ENCODE data around the gene FUT8.

Gene FUT8

GRCh38 chr14:65729566-65729965 is 317.0 kb downstream of the FUT8 start:
- H3K4me1 ChIP-seq (ENCODE audit: control insufficient read depth, insufficient read depth, low read length), result no peaks in the 10 kb centered on the region
- no peaks in the 10 kb centered on the region for H3K9me3 ChIP-seq (ENCODE audit: control insufficient read depth in 2 of 2, low read length in 2 of 2)
- peaks cover 0 to 5% of the 10 kb centered on the region in 2 donors for H3K36me3 ChIP-seq (ENCODE audit: control insufficient read depth in 2 of 2, insufficient read depth in 2 of 2, low read length in 2 of 2)
- H3K27ac ChIP-seq (ENCODE audit: low read length), result no peak overlapping the region
- H3K27me3 ChIP-seq (ENCODE audit: control insufficient read depth in 1 of 2, insufficient read depth in 2 of 2, low read length in 2 of 2), result no peaks in the 10 kb centered on the region
- H3K9ac ChIP-seq (ENCODE audit: low read length in 2 of 2), result no peak overlapping the region
- H3K4me3 ChIP-seq (ENCODE audit: low read length in 2 of 2), result no peak overlapping the region

DNA sequence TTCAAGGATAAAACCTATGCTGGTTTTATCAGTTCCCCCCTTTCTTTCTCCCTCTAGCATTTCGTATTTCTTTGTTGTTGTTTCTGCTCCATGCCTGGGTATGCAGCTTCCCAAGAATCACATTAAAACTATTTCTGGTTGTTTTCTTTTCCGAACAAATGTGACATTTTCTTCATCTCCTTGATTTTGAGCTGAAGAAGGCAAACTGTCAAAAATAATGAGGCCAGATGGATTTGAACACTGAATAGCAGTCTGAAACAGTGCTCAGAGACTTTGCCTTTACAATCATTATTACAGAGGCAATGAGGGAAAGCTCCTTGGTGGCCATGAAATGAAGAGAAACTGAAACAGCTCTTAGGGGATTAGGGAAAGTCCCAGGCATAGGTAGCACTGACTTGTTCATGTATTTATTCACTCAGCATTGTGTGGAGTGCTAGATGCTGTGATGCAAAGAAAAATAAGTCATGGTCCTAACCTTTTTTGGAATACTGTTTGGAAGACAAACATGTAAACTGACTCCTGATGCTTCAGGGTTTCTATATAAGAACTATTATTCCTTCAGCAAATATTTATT is 319.5 kb downstream of the FUT8 start:
- H3K4me3 ChIP-seq (ENCODE audit: low read length in 2 of 2), result no peak overlapping the region
- no peak overlapping the region for H3K9ac ChIP-seq (ENCODE audit: low read length in 2 of 2)

GRCh38 chr14:65738339-65738738 is 325.8 kb downstream of the FUT8 start:
- Histone ChIP-seq H3K4me3 (ENCODE audit: low read length in 2 of 2) (no peak overlapping the region), H3K9me3 (ENCODE audit: control insufficient read depth in 2 of 2, low read length in 2 of 2) (no peaks in the 10 kb centered on the region), H3K4me1 (ENCODE audit: control insufficient read depth, insufficient read depth, low read length) (no peaks in the 10 kb centered on the region), H3K9ac (ENCODE audit: low read length in 2 of 2) (no peak overlapping the region), H3K36me3 (ENCODE audit: control insufficient read depth in 2 of 2, insufficient read depth in 2 of 2, low read length in 2 of 2) (peaks cover 5 to 7% of the 10 kb centered on the region in 2 donors), H3K27ac (ENCODE audit: low read length) (no peak overlapping the region), H3K27me3 (ENCODE audit: control insufficient read depth in 1 of 2, insufficient read depth in 2 of 2, low read length in 2 of 2) (no peaks in the 10 kb centered on the region)

More for the DNA sequence above, 319.5 kb downstream of the FUT8 start:
- H3K36me3 ChIP-seq (ENCODE audit: control insufficient read depth in 2 of 2, insufficient read depth in 2 of 2, low read length in 2 of 2), result no peaks in the 10 kb centered on the region
- no peaks in the 10 kb centered on the region for H3K4me1 ChIP-seq (ENCODE audit: control insufficient read depth, insufficient read depth, low read length)
- H3K27ac ChIP-seq (ENCODE audit: low read length), result no peak overlapping the region
- H3K9me3 ChIP-seq (ENCODE audit: control insufficient read depth in 2 of 2, low read length in 2 of 2), result no peaks in the 10 kb centered on the region
- H3K27me3 ChIP-seq (ENCODE audit: control insufficient read depth in 1 of 2, insufficient read depth in 2 of 2, low read length in 2 of 2), result no peaks in the 10 kb centered on the region

GRCh38 chr14:65745396-65746190 is 333.1 kb downstream of the FUT8 start:
- Histone ChIP-seq H3K9me3 (ENCODE audit: control insufficient read depth in 2 of 2, low read length in 2 of 2) (no peaks in the 10 kb centered on the region), H3K27me3 (ENCODE audit: control insufficient read depth in 1 of 2, insufficient read depth in 2 of 2, low read length in 2 of 2) (no peaks in the 10 kb centered on the region), H3K9ac (ENCODE audit: low read length in 2 of 2) (no peak overlapping the region)

DNA sequence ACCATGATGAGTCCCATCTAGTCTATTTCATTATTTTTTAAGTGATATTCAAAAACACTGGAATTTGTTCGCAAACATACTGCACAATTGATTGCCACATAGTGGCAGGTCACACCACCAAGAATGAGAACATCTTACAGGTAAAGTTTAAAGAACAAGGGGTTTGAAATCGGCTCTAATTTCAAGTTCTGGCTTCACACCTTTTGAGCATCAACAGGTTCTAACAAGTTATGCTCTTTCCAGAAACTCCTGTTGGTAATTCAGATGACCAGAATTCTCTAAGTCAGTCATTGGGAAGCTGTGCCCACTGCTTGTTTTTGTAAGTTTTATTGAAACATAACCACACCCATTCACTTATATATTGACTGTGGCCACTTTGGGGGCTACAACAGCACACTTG is 336.3 kb downstream of the FUT8 start:
- Histone ChIP-seq H3K4me3 (ENCODE audit: low read length in 2 of 2) (no peak overlapping the region), H3K9me3 (ENCODE audit: control insufficient read depth in 2 of 2, low read length in 2 of 2) (no peaks in the 10 kb centered on the region), H3K27ac (ENCODE audit: low read length) (no peak overlapping the region), H3K4me1 (ENCODE audit: control insufficient read depth, insufficient read depth, low read length) (no peaks in the 10 kb centered on the region), H3K36me3 (ENCODE audit: control insufficient read depth in 2 of 2, insufficient read depth in 2 of 2, low read length in 2 of 2) (no peaks in the 10 kb centered on the region), H3K27me3 (ENCODE audit: control insufficient read depth in 1 of 2, insufficient read depth in 2 of 2, low read length in 2 of 2) (no peaks in the 10 kb centered on the region), H3K9ac (ENCODE audit: low read length in 2 of 2) (no peak overlapping the region)

More at GRCh38 chr14:65745396-65746190, 333.1 kb downstream of the FUT8 start:
- H3K27ac ChIP-seq (ENCODE audit: low read length), result no peak overlapping the region
- H3K4me1 ChIP-seq (ENCODE audit: control insufficient read depth, insufficient read depth, low read length), result no peaks in the 10 kb centered on the region
- H3K36me3 ChIP-seq (ENCODE audit: control insufficient read depth in 2 of 2, insufficient read depth in 2 of 2, low read length in 2 of 2), result peaks cover 5 to 7% of the 10 kb centered on the region in 2 donors
- no peak overlapping the region for H3K4me3 ChIP-seq (ENCODE audit: low read length in 2 of 2)

- no peaks in the 10 kb centered on the region for H3K9me3 ChIP-seq (ENCODE audit: control insufficient read depth in 2 of 2, low read length in 2 of 2)
- H3K36me3 ChIP-seq (ENCODE audit: control insufficient read depth in 2 of 2, insufficient read depth in 2 of 2, low read length in 2 of 2), result no peaks in the 10 kb centered on the region
- no peaks in the 10 kb centered on the region for H3K27me3 ChIP-seq (ENCODE audit: control insufficient read depth in 1 of 2, insufficient read depth in 2 of 2, low read length in 2 of 2)
- H3K4me1 ChIP-seq (ENCODE audit: control insufficient read depth, insufficient read depth, low read length), result no peaks in the 10 kb centered on the region
- H3K9ac ChIP-seq (ENCODE audit: low read length in 2 of 2), result no peak overlapping the region
- H3K27ac ChIP-seq (ENCODE audit: low read length), result no peak overlapping the region
- no peak overlapping the region for H3K4me3 ChIP-seq (ENCODE audit: low read length in 2 of 2)
Observed at GRCh38 chr14:65749287-65749686, 336.8 kb downstream of the FUT8 start.

GRCh38 chr14:65750906-65751305 is 338.4 kb downstream of the FUT8 start:
- H3K4me1 ChIP-seq (ENCODE audit: control insufficient read depth, insufficient read depth, low read length), result no peaks in the 10 kb centered on the region
- no peak overlapping the region for H3K4me3 ChIP-seq (ENCODE audit: low read length in 2 of 2)
- H3K27ac ChIP-seq (ENCODE audit: low read length), result no peak overlapping the region
- H3K9me3 ChIP-seq (ENCODE audit: control insufficient read depth in 2 of 2, low read length in 2 of 2), result no peaks in the 10 kb centered on the region
- H3K36me3 ChIP-seq (ENCODE audit: control insufficient read depth in 2 of 2, insufficient read depth in 2 of 2, low read length in 2 of 2), result no peaks in the 10 kb centered on the region
- H3K27me3 ChIP-seq (ENCODE audit: control insufficient read depth in 1 of 2, insufficient read depth in 2 of 2, low read length in 2 of 2), result no peaks in the 10 kb centered on the region
- no peak overlapping the region for H3K9ac ChIP-seq (ENCODE audit: low read length in 2 of 2)

- H3K9ac ChIP-seq (ENCODE audit: low read length in 2 of 2), result no peak overlapping the region
- H3K9me3 ChIP-seq (ENCODE audit: control insufficient read depth in 2 of 2, low read length in 2 of 2), result no peaks in the 10 kb centered on the region
- H3K4me1 ChIP-seq (ENCODE audit: control insufficient read depth, insufficient read depth, low read length), result no peaks in the 10 kb centered on the region
- H3K4me3 ChIP-seq (ENCODE audit: low read length in 2 of 2), result no peak overlapping the region
- H3K27ac ChIP-seq (ENCODE audit: low read length), result no peak overlapping the region
- no peaks in the 10 kb centered on the region for H3K36me3 ChIP-seq (ENCODE audit: control insufficient read depth in 2 of 2, insufficient read depth in 2 of 2, low read length in 2 of 2)
- no peaks in the 10 kb centered on the region for H3K27me3 ChIP-seq (ENCODE audit: control insufficient read depth in 1 of 2, insufficient read depth in 2 of 2, low read length in 2 of 2)
Observed at GRCh38 chr14:65751510-65751909, 339.0 kb downstream of the FUT8 start.

- Histone ChIP-seq H3K36me3 (ENCODE audit: control insufficient read depth in 2 of 2, insufficient read depth in 2 of 2, low read length in 2 of 2) (no peaks in the 10 kb centered on the region), H3K4me3 (ENCODE audit: low read length in 2 of 2) (no peak overlapping the region), H3K27ac (ENCODE audit: low read length) (no peak overlapping the region)
Observed at GRCh38 chr14:65753061-65753460, 340.5 kb downstream of the FUT8 start.

DNA sequence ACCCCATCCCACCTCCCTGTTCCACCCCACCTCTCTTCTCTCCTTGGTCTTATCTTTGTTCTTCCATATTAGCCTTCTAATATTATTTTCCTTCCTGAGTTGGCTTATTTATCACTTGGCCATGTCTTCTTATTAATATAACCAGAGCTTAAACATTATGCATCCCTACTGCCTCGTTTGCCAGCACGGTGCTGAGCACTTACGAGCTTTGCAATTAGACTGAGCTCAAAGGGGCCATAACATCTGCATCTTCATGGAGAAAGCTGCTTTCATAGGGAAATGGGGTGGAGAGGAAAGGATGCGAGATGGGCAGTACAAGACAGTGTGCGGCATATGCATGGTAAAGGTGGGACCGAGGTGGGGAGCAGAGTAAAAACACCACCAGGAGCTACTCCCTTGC is 342.8 kb downstream of the FUT8 start:
- no peaks in the 10 kb centered on the region for H3K27me3 ChIP-seq (ENCODE audit: control insufficient read depth in 1 of 2, insufficient read depth in 2 of 2, low read length in 2 of 2)
- no peak overlapping the region for H3K4me3 ChIP-seq (ENCODE audit: low read length in 2 of 2)
- no peaks in the 10 kb centered on the region for H3K4me1 ChIP-seq (ENCODE audit: control insufficient read depth, insufficient read depth, low read length)
- H3K9me3 ChIP-seq (ENCODE audit: control insufficient read depth in 2 of 2, low read length in 2 of 2), result peaks cover 0 to 3% of the 10 kb centered on the region in 2 donors
- no peak overlapping the region for H3K9ac ChIP-seq (ENCODE audit: low read length in 2 of 2)
- no peaks in the 10 kb centered on the region for H3K36me3 ChIP-seq (ENCODE audit: control insufficient read depth in 2 of 2, insufficient read depth in 2 of 2, low read length in 2 of 2)
- H3K27ac ChIP-seq (ENCODE audit: low read length), result no peak overlapping the region

More at GRCh38 chr14:65753061-65753460, 340.5 kb downstream of the FUT8 start:
- no peak overlapping the region for H3K9ac ChIP-seq (ENCODE audit: low read length in 2 of 2)
- H3K9me3 ChIP-seq (ENCODE audit: control insufficient read depth in 2 of 2, low read length in 2 of 2), result no peaks in the 10 kb centered on the region
- H3K4me1 ChIP-seq (ENCODE audit: control insufficient read depth, insufficient read depth, low read length), result no peaks in the 10 kb centered on the region
- H3K27me3 ChIP-seq (ENCODE audit: control insufficient read depth in 1 of 2, insufficient read depth in 2 of 2, low read length in 2 of 2), result no peaks in the 10 kb centered on the region

DNA sequence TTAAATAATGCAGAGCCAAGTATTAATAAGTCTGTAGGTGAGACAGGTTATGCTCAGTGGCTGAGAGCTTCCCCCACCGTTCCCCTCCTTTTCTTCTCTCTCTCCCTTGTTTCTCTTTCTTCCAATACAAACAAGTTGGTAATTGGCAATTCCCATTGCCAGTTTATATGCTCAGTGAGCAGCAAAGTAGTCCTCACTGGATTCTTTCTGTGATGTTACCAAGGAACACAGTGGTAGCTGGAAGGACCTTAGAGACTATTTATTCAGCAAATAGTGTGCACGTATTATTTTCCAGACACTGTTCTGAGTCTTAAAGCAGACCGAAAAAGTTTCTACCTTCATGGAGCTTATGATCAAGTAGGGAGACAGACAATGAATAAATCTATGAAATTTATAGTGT is 344.4 kb downstream of the FUT8 start:
- Histone ChIP-seq H3K9me3 (ENCODE audit: control insufficient read depth in 2 of 2, low read length in 2 of 2) (peaks cover 0 to 3% of the 10 kb centered on the region in 2 donors), H3K27ac (ENCODE audit: low read length) (no peak overlapping the region), H3K9ac (ENCODE audit: low read length in 2 of 2) (no peak overlapping the region), H3K4me1 (ENCODE audit: control insufficient read depth, insufficient read depth, low read length) (no peaks in the 10 kb centered on the region), H3K27me3 (ENCODE audit: control insufficient read depth in 1 of 2, insufficient read depth in 2 of 2, low read length in 2 of 2) (no peaks in the 10 kb centered on the region), H3K4me3 (ENCODE audit: low read length in 2 of 2) (no peak overlapping the region), H3K36me3 (ENCODE audit: control insufficient read depth in 2 of 2, insufficient read depth in 2 of 2, low read length in 2 of 2) (no peaks in the 10 kb centered on the region)
